Osteoblast (primary cell): ENCODE results near the gene NLN. TPM values are rescaled to one million over a fixed set of nuclear protein-coding genes. Genes with fewer than 3 reads are reported as not detected.

Experiments used
- DNase-seq: peaks from one replicate; pipeline ENCODE4 v3.0.0; 2011; ENCODE audit warnings: low spot score, mixed read lengths; ENCODE audit not compliant: insufficient read length; ENCODE audit errors: missing footprints
- H2AFZ ChIP-seq: 2 replicates; pipeline ENCODE4 v1.6.0; 2011; ENCODE audit warnings: mild to moderate bottlenecking, low read length
- H3K27ac ChIP-seq: 2 replicates; pipeline ENCODE4 v1.5.1; 2011; ENCODE audit warnings: mild to moderate bottlenecking, low read depth, low read length, moderate library complexity
- H3K27me3 ChIP-seq: 2 replicates; pipeline ENCODE4 v1.6.0; 2012; ENCODE audit warnings: mild to moderate bottlenecking, control low read depth, inconsistent platforms, low read length, moderate library complexity; ENCODE audit not compliant: insufficient read depth
- H3K36me3 ChIP-seq: 2 replicates; pipeline ENCODE4 v1.5.1; 2011; ENCODE audit warnings: mild to moderate bottlenecking, low read length, control low read depth, moderate library complexity; ENCODE audit not compliant: insufficient read depth
- H3K4me1 ChIP-seq: 2 replicates; pipeline ENCODE4 v1.5.1; 2011; ENCODE audit warnings: mild to moderate bottlenecking, low read length, control low read depth, moderate library complexity; ENCODE audit not compliant: insufficient read depth
- H3K4me2 ChIP-seq: 2 replicates; pipeline ENCODE4 v1.6.0; 2011; ENCODE audit warnings: mild to moderate bottlenecking, low read length; ENCODE audit not compliant: insufficient read depth
- H3K4me3 ChIP-seq: fragments of 200-600 bp; sonication (generic); 3 replicates; pipeline ENCODE4 v1.5.1; 2012; ENCODE audit warnings: mild to moderate bottlenecking, low read length, inconsistent platforms; ENCODE audit not compliant: insufficient read depth
- H3K79me2 ChIP-seq: 2 replicates; pipeline ENCODE4 v1.6.0; 2012; ENCODE audit warnings: mild to moderate bottlenecking, low read length, control low read depth, inconsistent platforms; ENCODE audit not compliant: insufficient read depth
- H3K9me3 ChIP-seq: 2 replicates; pipeline ENCODE4 v1.5.1; 2011; ENCODE audit warnings: low read depth, low read length, control low read depth
- H4K20me1 ChIP-seq: 2 replicates; pipeline ENCODE4 v1.6.0; 2012; ENCODE audit warnings: mild to moderate bottlenecking, low read length, control low read depth; ENCODE audit not compliant: insufficient read depth
- total RNA-seq: library from RNA; depleted of rRNA; stranded (reverse); fragments of >200 nt; gene quantifications from 2 replicates; pipeline ENCODE4 v1.2.3, GENCODE V29; 2012
- TF ChIP-seq, protein P1 (sequence below): IDR thresholded peaks from 2 replicates; pipeline ENCODE4 v1.5.1; 2011; ENCODE audit warnings: mild to moderate bottlenecking, low read depth, low read length, moderate library complexity; ENCODE audit errors: extremely low read depth

NLN gene
- total RNA-seq, 1 donor: 35.5 TPM

- Histone ChIP-seq H3K4me3 (no peak overlapping the region), H4K20me1 (peaks cover 3% of the 10 kb centered on the region), H3K36me3 (no peaks in the 10 kb centered on the region), H3K27me3 (no peaks in the 10 kb centered on the region), H2AFZ (no peak overlapping the region), H3K79me2 (peaks cover 72% of the 10 kb centered on the region), H3K9me3 (no peaks in the 10 kb centered on the region), H3K4me2 (no peak overlapping the region), H3K4me1 (no peaks in the 10 kb centered on the region), H3K27ac (no peak overlapping the region)
- DNase-seq: no peak
- TF ChIP-seq, protein P1, sequence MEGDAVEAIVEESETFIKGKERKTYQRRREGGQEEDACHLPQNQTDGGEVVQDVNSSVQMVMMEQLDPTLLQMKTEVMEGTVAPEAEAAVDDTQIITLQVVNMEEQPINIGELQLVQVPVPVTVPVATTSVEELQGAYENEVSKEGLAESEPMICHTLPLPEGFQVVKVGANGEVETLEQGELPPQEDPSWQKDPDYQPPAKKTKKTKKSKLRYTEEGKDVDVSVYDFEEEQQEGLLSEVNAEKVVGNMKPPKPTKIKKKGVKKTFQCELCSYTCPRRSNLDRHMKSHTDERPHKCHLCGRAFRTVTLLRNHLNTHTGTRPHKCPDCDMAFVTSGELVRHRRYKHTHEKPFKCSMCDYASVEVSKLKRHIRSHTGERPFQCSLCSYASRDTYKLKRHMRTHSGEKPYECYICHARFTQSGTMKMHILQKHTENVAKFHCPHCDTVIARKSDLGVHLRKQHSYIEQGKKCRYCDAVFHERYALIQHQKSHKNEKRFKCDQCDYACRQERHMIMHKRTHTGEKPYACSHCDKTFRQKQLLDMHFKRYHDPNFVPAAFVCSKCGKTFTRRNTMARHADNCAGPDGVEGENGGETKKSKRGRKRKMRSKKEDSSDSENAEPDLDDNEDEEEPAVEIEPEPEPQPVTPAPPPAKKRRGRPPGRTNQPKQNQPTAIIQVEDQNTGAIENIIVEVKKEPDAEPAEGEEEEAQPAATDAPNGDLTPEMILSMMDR: no peak
Observed at GRCh38 chr5:65749956-65750355, 28.0 kb downstream of the NLN start.

- Histone ChIP-seq H4K20me1 (peaks cover 3% of the 10 kb centered on the region), H3K79me2 (peaks cover 67% of the 10 kb centered on the region), H3K27me3 (no peaks in the 10 kb centered on the region), H3K27ac (no peak overlapping the region), H3K36me3 (no peaks in the 10 kb centered on the region), H3K4me2 (no peak overlapping the region), H3K4me3 (no peak overlapping the region), H3K9me3 (no peaks in the 10 kb centered on the region), H2AFZ (no peak overlapping the region), H3K4me1 (no peaks in the 10 kb centered on the region)
- no peak for DNase-seq
- TF ChIP-seq, protein P1: no peak
Observed at GRCh38 chr5:65750938-65751337, 28.9 kb downstream of the NLN start.

GRCh38 chr5:65753189-65753588, 31.2 kb downstream of the NLN start:
- H3K4me3 ChIP-seq: no peak overlapping the region
- H4K20me1 ChIP-seq: peaks cover 3% of the 10 kb centered on the region
- no peak overlapping the region for H3K4me2 ChIP-seq
- no peaks in the 10 kb centered on the region for H3K9me3 ChIP-seq
- H2AFZ ChIP-seq: no peak overlapping the region
- no peaks in the 10 kb centered on the region for H3K36me3 ChIP-seq
- peaks cover 64% of the 10 kb centered on the region for H3K79me2 ChIP-seq
- no peaks in the 10 kb centered on the region for H3K27me3 ChIP-seq
- H3K4me1 ChIP-seq: no peaks in the 10 kb centered on the region
- TF ChIP-seq, protein P1: no peak
- H3K27ac ChIP-seq: no peak overlapping the region
- DNase-seq: no peak

DNA sequence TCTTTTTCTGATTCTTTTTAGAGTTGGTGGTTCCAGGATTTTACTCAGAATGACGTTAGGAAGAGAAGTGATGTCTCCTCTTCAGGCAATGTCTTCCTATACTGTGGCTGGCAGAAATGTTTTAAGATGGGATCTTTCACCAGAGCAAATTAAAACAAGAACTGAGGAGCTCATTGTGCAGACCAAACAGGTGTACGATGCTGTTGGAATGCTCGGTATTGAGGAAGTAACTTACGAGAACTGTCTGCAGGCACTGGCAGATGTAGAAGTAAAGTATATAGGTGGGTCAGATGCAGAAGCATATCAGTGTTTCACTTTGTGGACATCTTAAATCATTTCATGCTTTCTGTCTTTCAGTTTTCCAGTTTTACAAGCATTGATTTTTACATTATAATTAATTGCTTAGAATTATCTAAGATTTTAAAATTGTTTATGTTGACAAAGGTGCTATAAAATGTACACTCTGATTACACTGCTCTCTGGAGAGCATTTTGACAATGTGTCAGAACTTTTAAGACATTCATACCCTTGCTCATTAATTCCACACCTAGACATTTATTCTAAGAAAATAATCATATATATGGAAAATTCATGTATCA, 36.6 kb downstream of the NLN start:
- H3K9me3 ChIP-seq: no peaks in the 10 kb centered on the region
- no peak overlapping the region for H3K4me2 ChIP-seq

More for the DNA sequence above, 36.6 kb downstream of the NLN start:
- H3K27me3 ChIP-seq: no peaks in the 10 kb centered on the region
- no peak overlapping the region for H2AFZ ChIP-seq
- no peak for DNase-seq
- H4K20me1 ChIP-seq: no peaks in the 10 kb centered on the region
- peaks cover 20% of the 10 kb centered on the region for H3K36me3 ChIP-seq
- TF ChIP-seq, protein P1: no peak
- H3K4me3 ChIP-seq: no peak overlapping the region
- no peak overlapping the region for H3K27ac ChIP-seq
- peaks cover 41% of the 10 kb centered on the region for H3K79me2 ChIP-seq
- H3K4me1 ChIP-seq: peaks cover 12% of the 10 kb centered on the region
